Measurements from ENCODE around the gene NOCT.
A peak's percentile ranks its signal among the peaks of the same experiment; 100 is the strongest.

Gene NOCT

GRCh38 chr4:138977524-138977923 is 38.1 kb upstream of the NOCT start:
- H3K27me3 ChIP-seq: no peaks in the 10 kb centered on the region
- H3K9me3 ChIP-seq: no peaks in the 10 kb centered on the region
- intact Hi-C loops (cut with DNase I; ENCODE audit: low total_unique reads): no loop called here
- TF ChIP-seq CTCF (IDR thresholded peaks at IDR 0.05): no peak
- H3K36me3 ChIP-seq: no peaks in the 10 kb centered on the region
- H3K4me3 ChIP-seq: no peak overlapping the region
- H3K27ac ChIP-seq: no peak overlapping the region
- DNase-seq: no peak
- peaks cover 0 to 6% (median 0%) of the 10 kb centered on the region in 4 donors for H3K4me1 ChIP-seq

DNA sequence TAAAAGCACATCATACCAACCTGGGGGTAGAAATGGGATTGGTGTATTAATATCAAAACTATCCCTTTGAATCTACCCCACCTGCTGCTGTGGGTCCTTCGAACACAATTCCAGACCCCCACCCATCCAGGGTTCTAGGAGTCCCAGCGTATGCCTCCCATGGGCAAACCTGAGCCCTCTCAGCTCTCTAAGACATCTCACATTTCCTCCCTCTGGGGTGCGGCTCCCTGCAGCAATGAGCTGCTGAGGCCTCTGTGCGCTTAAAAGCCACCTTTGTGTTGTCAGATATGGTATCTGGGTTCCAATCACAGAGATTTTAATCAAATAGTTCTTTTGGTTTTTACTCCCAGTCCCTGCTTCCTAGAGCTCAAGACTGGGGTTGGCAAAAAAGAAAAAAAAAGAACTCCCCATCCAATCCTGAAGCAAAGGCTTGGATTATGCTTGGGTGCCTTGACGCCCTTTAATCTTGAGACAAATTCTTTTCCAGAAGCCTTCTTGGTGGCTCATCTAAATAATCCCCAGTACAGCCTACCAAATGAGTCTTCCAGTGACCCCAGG is 37.5 kb upstream of the NOCT start:
- intact Hi-C loops (cut with DNase I; ENCODE audit: low total_unique reads): no loop called here

DNA sequence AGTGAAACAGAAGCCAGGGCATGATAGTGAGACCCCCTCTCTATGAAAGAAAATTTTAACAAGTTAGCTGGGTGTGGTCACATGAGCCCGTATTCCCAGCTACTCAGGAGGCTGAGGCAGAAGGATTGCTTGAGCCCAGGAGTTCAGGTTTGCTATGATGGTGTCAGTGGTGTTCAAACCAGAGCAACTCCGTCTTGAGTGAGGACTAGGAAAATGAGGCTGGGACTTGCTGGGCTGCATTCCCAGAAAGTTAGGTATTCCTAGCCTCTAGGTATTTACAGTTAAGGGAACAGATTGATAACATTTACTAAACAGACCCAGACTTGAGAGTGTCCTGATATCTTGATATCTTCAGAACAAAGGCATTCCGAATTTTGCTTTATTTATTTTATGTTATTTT is 37.0 kb upstream of the NOCT start:
- H3K27me3 ChIP-seq: no peaks in the 10 kb centered on the region
- no peak overlapping the region for H3K27ac ChIP-seq
- TF ChIP-seq CTCF (IDR thresholded peaks at IDR 0.05): no peak
- no peaks in the 10 kb centered on the region for H3K36me3 ChIP-seq
- peaks cover 0 to 7% (median 0%) of the 10 kb centered on the region in 4 donors for H3K4me1 ChIP-seq
- no peak for DNase-seq
- H3K4me3 ChIP-seq: no peak overlapping the region
- H3K9me3 ChIP-seq: no peaks in the 10 kb centered on the region
- intact Hi-C loops (cut with DNase I; ENCODE audit: low total_unique reads): no loop called here

More for the DNA sequence above, 37.5 kb upstream of the NOCT start:
- no peak for TF ChIP-seq CTCF (IDR thresholded peaks at IDR 0.05)
- no peak overlapping the region for H3K4me3 ChIP-seq
- H3K36me3 ChIP-seq: no peaks in the 10 kb centered on the region
- H3K9me3 ChIP-seq: no peaks in the 10 kb centered on the region
- no peak for DNase-seq
- no peak overlapping the region for H3K27ac ChIP-seq
- H3K4me1 ChIP-seq: peaks cover 0 to 7% (median 0%) of the 10 kb centered on the region in 4 donors
- no peaks in the 10 kb centered on the region for H3K27me3 ChIP-seq

- H3K36me3 ChIP-seq: no peaks in the 10 kb centered on the region
- no peaks in the 10 kb centered on the region for H3K9me3 ChIP-seq
- H3K27me3 ChIP-seq: no peaks in the 10 kb centered on the region
- H3K27ac ChIP-seq: no peak overlapping the region
- H3K4me3 ChIP-seq: no peak overlapping the region
- DNase-seq: no peak
- H3K4me1 ChIP-seq: peaks cover 0 to 7% (median 0%) of the 10 kb centered on the region in 4 donors
- intact Hi-C loops (cut with DNase I; ENCODE audit: low total_unique reads): no loop called here
- no peak for TF ChIP-seq CTCF (IDR thresholded peaks at IDR 0.05)
These were observed 35.8 kb upstream of the NOCT start for GRCh38 chr4:138979742-138980141.

DNA sequence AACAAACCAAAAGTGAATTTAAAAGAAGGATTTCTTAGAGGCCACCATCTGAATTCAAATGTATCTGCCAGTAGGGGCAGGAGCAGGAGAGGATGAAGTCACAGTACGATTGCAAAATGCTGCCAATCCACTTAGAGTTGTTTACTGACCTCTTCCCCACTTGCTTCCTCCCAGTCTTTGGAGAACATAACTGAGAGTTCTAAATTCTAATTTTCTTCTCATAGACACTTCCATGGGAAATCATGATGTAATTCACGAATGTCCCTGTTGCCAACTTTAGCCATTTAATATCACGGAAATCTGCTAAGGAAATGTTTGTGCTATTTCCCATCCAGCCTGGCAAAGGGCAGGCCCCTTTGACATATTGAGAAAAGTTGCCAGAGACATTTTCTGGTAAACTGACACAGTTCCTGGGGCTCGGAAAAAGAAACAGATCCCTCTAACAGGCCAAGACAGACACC is 33.6 kb upstream of the NOCT start:
- Histone ChIP-seq H3K27ac (peak overlapping the region; percentile 40 to 42), H3K9me3 (no peaks in the 10 kb centered on the region), H3K4me1 (peaks cover 0 to 7% (median 0%) of the 10 kb centered on the region in 4 donors), H3K36me3 (no peaks in the 10 kb centered on the region), H3K4me3 (no peak overlapping the region), H3K27me3 (no peaks in the 10 kb centered on the region)
- peak in 1 of 2 donors; percentile 36 for DNase-seq
- peak in 1 of 2 experiments; percentile 12 for TF ChIP-seq CTCF (IDR thresholded peaks at IDR 0.05)
- intact Hi-C loops (cut with DNase I; ENCODE audit: low total_unique reads): no loop called here
